Kidney (tissue), 14 donors: ENCODE data around the gene CHP1. TPM values are rescaled to one million over a fixed set of nuclear protein-coding genes. Genes with fewer than 3 reads are reported as not detected.

Source experiments
- DNase-seq, 5 donors: peaks; one replicate each; pipeline ENCODE4 v3.0.0-alpha.2; 2013 to 2020
- FAIRE-seq: peaks from 2 replicates; lab custom pipeline; 2012; peaks lifted over from hg19 to GRCh38; lab: Jason Lieb, UNC
- H3K27ac ChIP-seq, 2 donors: one replicate each; pipeline ENCODE4 v1.7.0; 2013; ENCODE audit warnings: low read depth in 2 of 2, low read length in 2 of 2, inconsistent platforms in 1 of 2
- H3K27me3 ChIP-seq: one replicate; pipeline ENCODE4 v1.7.1; 2013; ENCODE audit warnings: low read length, inconsistent platforms; ENCODE audit not compliant: control insufficient read depth, insufficient read depth
- H3K36me3 ChIP-seq, 3 donors: one replicate each; pipeline versions ENCODE4 v1.7.0 to v1.7.1; 2013; ENCODE audit warnings: low read length in 3 of 3, control low read depth in 1 of 3, inconsistent platforms in 1 of 3; ENCODE audit not compliant: insufficient read depth in 3 of 3, control insufficient read depth in 2 of 3
- H3K4me1 ChIP-seq, 3 donors: one replicate each; pipeline versions ENCODE4 v1.7.0 to v1.7.1; 2013; ENCODE audit warnings: low read length in 3 of 3, inconsistent platforms in 1 of 3, low read depth in 1 of 3; ENCODE audit not compliant: control insufficient read depth in 2 of 3, insufficient read depth in 2 of 3
- H3K4me3 ChIP-seq, 3 donors: one replicate each; pipeline versions ENCODE4 v1.7.0 to v1.8.1; 2013; ENCODE audit warnings: low read length in 3 of 3, control low read depth in 1 of 3, inconsistent platforms in 1 of 3
- H3K9ac ChIP-seq, 3 donors: one replicate each; pipeline versions ENCODE4 v1.7.0 to v1.7.1; 2013; ENCODE audit warnings: low read length in 3 of 3, control low read depth in 1 of 3, inconsistent platforms in 1 of 3
- H3K9me3 ChIP-seq, 3 donors: one replicate each; pipeline versions ENCODE4 v1.7.0 to v1.7.1; 2013; ENCODE audit warnings: low read length in 3 of 3, control low read depth in 1 of 3, inconsistent platforms in 1 of 3; ENCODE audit not compliant: control insufficient read depth in 2 of 3, insufficient read depth in 1 of 3
- intact Hi-C: fragments of 100-400 bp; cut with DNase I; formaldehyde crosslinking; loops from one replicate; pipeline ENCODE4 v1.11.1; 2022
- polyA plus RNA-seq: library from polyadenylated mRNA; stranded (reverse); fragments of 350-450 nt; fragmentation: Illumina TruSeq; extraction: RNeasy Lipid Tissue Mini Kit (QIAGEN cat#74804); gene quantifications from one replicate; pipeline ENCODE4 v1.2.3, GENCODE V29; 2014; ENCODE audit warnings: low read depth, low replicate concordance; ENCODE audit not compliant: insufficient read depth
- total RNA-seq: library from RNA; stranded (reverse); fragmentation: NEBNext Ultra II Directional; extraction: Animal tissue kit (Norgen Biotek cat#: 25700); gene quantifications from one replicate; pipeline ENCODE4 v1.2.1, GENCODE V29; 2021
- TF ChIP-seq, protein P1 (sequence below): IDR thresholded peaks from 3 replicates; pipeline ENCODE4 v1.5.1; 2012; ENCODE audit warnings: mild to moderate bottlenecking, moderate library complexity, borderline replicate concordance; ENCODE audit not compliant: insufficient read depth; ENCODE audit errors: extremely low read depth
- donor health status: control.
- donor health status: control.
- donor health status: control.
- donor health status: control.
- donor health status: control.
- donor health status: DM: yes; HTN: yes; CAD: no.
- donor health status: Normal renal cell carcinoma (clear cell type).

The CHP1 gene
- total and polyA plus RNA-seq, 2 donors from 2014 or later: 85.5 to 171 TPM

DNA sequence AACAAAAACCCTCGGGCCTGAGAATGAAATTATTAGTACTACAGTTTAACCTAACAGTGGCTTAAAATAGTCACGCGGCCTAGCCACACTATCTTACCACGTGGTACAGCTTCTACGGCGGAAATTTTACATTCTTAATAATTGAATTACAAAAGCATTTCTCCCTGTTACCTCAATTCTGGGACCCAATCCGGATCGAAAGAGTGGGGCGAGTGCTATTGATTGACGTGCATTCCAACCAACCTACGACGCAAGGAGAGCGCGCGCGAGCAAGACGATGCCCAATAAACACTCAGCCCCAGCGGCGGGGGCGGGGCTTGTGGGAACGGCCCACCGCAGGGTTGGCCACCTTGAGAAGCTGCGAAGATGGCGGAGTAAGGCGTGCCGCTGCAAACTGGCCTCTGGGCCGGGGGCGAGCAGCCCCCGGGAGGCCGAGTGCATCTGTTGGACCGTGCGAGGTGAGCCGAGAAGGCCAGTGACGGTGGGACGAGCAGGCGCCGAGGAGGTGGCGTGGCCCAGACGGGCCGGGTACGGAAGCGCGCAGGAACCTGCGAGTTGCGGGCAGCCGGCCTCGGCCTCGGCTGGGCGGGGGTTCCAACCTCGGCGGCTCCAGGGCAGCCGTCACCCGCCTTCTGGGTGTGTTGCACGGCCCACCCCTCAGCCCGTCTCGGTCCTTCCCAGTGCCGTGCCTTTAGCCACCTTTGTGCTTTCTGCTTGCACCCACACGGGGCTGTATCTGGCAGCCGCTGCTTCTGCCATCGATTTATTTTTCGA, 52.8 kb downstream of the CHP1 start:
- H3K9me3 ChIP-seq: no peaks in the 10 kb centered on the region
- TF ChIP-seq, protein P1, sequence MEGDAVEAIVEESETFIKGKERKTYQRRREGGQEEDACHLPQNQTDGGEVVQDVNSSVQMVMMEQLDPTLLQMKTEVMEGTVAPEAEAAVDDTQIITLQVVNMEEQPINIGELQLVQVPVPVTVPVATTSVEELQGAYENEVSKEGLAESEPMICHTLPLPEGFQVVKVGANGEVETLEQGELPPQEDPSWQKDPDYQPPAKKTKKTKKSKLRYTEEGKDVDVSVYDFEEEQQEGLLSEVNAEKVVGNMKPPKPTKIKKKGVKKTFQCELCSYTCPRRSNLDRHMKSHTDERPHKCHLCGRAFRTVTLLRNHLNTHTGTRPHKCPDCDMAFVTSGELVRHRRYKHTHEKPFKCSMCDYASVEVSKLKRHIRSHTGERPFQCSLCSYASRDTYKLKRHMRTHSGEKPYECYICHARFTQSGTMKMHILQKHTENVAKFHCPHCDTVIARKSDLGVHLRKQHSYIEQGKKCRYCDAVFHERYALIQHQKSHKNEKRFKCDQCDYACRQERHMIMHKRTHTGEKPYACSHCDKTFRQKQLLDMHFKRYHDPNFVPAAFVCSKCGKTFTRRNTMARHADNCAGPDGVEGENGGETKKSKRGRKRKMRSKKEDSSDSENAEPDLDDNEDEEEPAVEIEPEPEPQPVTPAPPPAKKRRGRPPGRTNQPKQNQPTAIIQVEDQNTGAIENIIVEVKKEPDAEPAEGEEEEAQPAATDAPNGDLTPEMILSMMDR: no peak
- peak overlapping the region; percentile 90 to 99 (median 93) for H3K4me3 ChIP-seq
- H3K27ac ChIP-seq: peak overlapping the region; percentile 90 to 96
- peak overlapping the region; percentile 66 to 98 (median 93) for H3K9ac ChIP-seq
- FAIRE-seq: peak; percentile 95
- intact Hi-C loops: no loop called here
- peaks cover 10 to 23% (median 14%) of the 10 kb centered on the region in 3 donors for H3K36me3 ChIP-seq
- peak; percentile 98 to 100 (median 99) for DNase-seq
- H3K4me1 ChIP-seq: peaks cover 0 to 10% (median 0%) of the 10 kb centered on the region in 3 donors
- no peaks in the 10 kb centered on the region for H3K27me3 ChIP-seq

DNA sequence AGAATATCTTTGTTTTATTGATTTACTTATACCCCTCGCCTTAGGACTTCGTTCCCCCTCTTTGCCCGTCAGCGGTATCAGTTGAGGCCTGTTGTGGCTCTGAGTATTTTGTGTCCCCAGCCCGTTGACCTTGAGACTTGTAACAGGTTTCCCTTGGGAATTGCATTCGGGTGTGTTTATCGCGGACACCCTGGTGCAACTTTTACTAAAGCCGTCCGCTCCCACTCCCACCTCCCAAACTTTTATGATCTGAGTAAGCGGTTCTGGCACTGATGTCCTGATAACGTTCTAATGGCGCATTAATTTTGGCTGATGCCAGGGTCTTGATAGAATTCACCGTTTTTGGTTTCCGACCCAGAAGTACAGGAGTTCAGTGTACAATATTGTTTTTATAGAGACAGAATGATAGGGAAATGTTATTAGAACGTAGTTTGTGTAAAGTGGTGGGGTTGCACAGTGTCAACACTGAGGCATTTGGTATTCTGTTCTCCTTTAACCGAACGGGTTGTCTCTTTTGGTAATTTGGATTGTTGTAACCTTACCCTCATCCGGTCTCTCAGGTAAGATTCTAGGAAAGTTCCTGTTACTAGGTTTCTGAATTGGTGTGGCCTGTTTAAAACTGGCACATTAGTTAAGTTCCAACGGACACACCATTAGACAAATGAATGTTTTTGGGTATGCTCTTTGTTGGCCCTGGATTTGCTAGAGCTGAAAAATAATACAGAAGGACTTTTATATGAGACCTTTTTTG, 53.5 kb downstream of the CHP1 start:
- peak overlapping the region; percentile 90 to 99 (median 93) for H3K4me3 ChIP-seq
- H3K9ac ChIP-seq: peak overlapping the region; percentile 66 to 98 (median 93)
- intact Hi-C loops: no loop called here
- TF ChIP-seq, protein P1: no peak
- H3K36me3 ChIP-seq: peaks cover 9 to 27% (median 13%) of the 10 kb centered on the region in 3 donors
- H3K4me1 ChIP-seq: peaks cover 0 to 10% (median 0%) of the 10 kb centered on the region in 3 donors
- peak in 3 of 5 donors; percentile 26 to 58 (median 57) for DNase-seq
- no peak for FAIRE-seq
- H3K9me3 ChIP-seq: no peaks in the 10 kb centered on the region
- H3K27me3 ChIP-seq: no peaks in the 10 kb centered on the region
- H3K27ac ChIP-seq: peak overlapping the region; percentile 90 to 96

DNA sequence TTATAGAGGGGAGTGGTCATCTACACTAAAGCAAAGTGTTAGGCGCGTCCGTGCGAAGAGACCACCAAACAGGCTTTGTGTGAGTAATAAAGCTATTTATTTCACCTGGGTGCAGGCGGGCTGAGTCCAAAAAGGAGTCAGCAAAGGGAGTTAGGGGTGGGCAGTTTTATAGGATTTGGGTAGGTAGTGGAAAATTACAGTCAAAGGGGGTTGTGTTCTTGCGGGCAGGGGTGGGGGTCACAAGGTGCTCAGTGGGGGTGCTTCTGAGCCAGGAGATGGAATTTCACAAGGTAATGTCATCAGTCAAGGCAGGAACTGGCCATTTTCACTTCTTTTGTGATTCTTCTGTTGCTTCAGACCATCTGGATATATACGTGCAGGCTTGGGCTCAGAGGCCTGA, 54.2 kb downstream of the CHP1 start:
- H3K27me3 ChIP-seq: no peaks in the 10 kb centered on the region
- H3K9me3 ChIP-seq: no peaks in the 10 kb centered on the region
- peaks cover 8 to 27% (median 9%) of the 10 kb centered on the region in 3 donors for H3K36me3 ChIP-seq
- intact Hi-C loops: no loop called here
- H3K27ac ChIP-seq: peak overlapping the region in 1 of 2 donors; percentile 16
- DNase-seq (no peak), FAIRE-seq (no peak)
- TF ChIP-seq, protein P1: no peak
- H3K9ac ChIP-seq: peak overlapping the region; percentile 38 to 98 (median 93)
- H3K4me3 ChIP-seq: peak overlapping the region; percentile 90 to 99 (median 93)
- H3K4me1 ChIP-seq: peaks cover 0 to 10% (median 0%) of the 10 kb centered on the region in 3 donors
